NCI-H187 treated with DMSO at 0.1 percent for 48 hours (cell line): Measurements from ENCODE around the gene PACRG.
"Not testable (repeated sequence)": the region's sequence is repeated elsewhere in the genome, so short reads cannot be mapped to it uniquely, and the experiment has no call there.

Experiments
- DNase-seq: peaks from one replicate; lab custom pipeline; 2025; lab: John Stamatoyannopoulos, UW

The PACRG gene

GRCh38 chr6:163314791-163315470 is 587.2 kb downstream of the PACRG start:
- no peak for DNase-seq

DNA sequence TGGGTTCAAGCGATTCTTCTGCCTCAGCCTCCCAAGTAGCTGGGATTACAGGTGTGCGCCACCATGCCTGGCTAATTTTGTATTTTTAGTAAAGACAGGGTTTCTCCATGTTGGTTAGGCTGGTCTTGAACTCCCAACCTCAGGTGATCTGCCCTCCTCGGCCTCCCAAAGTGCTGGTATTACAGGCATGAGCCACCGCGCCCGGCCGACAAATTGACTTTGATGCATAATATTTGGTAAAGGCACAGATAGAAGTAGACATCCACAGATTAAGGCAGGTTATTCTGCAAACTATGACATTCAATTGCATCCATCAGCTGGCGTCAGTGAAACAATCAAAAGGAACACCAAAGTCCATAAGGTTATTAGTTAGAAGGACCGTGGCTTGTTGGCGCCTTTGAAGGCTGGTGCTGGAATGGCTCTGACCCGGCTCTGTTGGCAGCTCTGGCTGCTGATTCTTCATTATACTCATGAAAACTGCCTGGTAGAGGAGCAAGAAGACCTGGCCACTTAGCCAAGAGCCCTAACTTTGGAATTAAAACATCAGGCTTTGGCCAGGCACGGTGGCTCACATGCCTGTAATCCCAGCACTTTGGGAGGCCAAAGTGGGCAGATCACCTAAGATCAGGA is 589.2 kb downstream of the PACRG start:
- not testable (repeated sequence) for DNase-seq

DNA sequence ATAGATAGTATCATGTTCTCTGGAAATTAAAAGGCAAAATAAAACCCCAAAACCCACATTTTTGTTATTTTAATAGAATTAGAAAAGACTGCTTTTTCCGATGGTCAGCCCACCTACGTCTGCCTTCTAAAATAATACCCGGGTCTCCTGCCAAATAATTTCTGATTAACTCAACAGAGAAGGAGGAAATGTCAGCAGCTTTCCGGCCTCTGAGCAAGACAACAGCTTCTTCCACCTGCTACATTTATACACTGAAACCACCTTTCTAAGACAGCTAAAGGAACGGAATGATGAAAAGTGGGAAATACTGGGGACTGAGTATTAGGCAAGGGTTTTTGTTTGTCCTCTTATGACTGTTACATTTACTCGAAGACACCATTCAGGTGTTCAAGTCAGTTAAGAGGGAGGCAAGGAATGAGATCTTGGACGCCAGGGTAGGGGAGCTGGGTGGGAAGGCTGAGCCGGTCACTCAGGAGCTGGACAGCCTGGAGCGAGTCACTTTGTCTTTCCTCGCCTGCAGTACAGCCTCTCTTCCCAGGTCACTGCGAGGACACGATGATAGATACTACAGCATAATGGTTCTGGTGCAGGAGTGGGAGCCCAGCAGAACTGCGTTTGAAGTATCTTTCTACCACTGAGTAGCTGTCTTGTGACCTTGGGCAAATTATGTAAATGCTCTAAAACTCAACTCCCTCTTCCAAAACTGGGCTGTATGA is 590.5 kb downstream of the PACRG start:
- no peak for DNase-seq

DNA sequence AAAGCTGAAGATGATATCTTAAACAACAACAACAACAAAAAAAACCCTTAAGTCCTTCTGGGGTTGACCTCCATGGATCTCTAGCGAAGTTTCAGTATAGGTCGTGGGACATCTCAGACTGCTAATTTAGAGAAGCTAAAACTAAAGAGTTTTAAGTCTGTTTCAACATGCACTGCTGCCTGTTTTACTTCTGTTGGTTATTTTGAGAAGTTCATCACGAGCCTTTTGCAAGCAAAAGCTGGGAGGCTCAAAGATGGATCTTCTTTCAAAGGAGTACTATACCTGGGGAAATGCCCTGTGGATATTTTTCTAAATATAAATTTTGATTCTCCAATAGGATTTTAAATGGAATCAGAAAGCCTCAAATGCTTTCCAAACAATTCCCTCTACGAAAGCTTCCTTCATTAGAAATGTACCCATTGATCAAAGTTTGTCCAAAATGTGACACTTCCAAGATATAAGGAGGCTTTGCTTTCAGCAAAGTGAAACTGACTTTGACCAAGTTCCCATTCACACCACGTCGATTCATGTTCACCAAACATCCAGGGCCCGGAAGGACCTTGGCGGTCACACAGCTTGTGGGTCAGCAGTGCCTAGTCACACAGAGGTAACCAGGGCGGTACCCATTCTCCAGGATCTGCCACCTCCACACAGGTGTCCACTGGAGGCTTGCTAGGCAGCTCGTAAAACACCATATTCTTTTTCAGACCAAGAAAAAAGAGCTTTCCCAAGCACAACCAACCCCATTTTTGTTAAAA is 592.0 kb downstream of the PACRG start:
- no peak for DNase-seq

GRCh38 chr6:163320402-163320801 is 592.6 kb downstream of the PACRG start:
- no peak for DNase-seq

GRCh38 chr6:163320804-163321203 is 593.0 kb downstream of the PACRG start:
- DNase-seq, result no peak

- DNase-seq, result no peak
Measured at GRCh38 chr6:163321717-163322116, 593.9 kb downstream of the PACRG start.

DNA sequence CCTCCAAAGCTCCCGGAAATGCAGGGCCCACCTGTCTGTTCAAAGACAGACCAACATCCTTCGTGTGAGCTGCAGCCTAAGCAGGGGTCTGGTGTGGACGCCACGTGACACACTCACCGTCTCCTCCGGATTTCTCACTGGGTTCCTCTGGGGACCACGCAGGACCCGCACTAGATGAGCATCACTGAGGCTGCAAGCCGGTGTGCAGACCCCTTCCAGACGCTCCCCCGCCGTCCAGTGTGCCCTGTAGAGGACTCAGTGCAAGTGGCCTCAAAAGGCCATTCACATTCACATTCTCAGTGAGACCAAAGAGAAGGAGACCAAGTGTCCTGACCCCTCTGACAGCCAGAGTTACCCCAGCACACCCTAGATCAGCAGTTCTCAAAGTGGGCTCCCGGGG is 595.5 kb downstream of the PACRG start:
- DNase-seq, result no peak

DNA sequence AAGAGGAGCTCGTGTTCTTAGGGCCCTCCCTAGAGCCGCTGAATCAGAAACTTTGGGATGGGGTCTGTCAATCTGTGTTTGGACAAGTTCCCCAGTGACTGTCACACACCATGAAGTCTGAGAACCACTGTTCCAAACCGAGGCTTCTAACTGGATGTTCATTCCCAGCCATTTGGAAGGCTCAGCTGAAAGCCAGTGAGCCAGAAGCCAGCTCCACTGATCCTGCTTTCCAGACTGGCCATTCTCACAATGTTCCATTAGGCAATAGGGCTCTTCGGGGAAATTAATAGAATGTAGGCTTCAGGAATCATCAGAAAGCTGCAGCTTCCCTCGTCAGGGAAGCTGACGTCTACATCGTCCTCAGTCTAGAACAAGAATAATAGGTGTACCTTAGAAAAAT is 595.9 kb downstream of the PACRG start:
- no peak for DNase-seq

DNA sequence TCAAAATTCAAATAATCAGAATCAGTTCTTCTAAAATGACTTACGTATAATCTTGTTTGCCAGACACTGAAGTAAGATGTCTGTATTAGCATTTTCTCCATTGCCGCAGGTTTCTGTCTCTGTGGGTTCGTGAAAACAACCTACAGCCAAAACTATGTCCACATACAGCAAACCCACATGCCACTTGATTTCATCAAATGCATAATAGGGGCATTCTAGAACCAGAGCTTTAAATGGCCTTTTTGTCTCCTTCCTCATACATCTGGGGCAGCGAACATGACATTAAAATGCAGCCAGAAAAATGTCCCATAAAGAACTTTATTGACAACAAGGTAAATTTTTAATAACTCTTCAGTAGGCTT is 596.5 kb downstream of the PACRG start:
- DNase-seq, result no peak

GRCh38 chr6:163324688-163325389 is 597.1 kb downstream of the PACRG start:
- DNase-seq, result no peak

- DNase-seq, result no peak
Measured at GRCh38 chr6:163325390-163325784, 597.6 kb downstream of the PACRG start.

DNA sequence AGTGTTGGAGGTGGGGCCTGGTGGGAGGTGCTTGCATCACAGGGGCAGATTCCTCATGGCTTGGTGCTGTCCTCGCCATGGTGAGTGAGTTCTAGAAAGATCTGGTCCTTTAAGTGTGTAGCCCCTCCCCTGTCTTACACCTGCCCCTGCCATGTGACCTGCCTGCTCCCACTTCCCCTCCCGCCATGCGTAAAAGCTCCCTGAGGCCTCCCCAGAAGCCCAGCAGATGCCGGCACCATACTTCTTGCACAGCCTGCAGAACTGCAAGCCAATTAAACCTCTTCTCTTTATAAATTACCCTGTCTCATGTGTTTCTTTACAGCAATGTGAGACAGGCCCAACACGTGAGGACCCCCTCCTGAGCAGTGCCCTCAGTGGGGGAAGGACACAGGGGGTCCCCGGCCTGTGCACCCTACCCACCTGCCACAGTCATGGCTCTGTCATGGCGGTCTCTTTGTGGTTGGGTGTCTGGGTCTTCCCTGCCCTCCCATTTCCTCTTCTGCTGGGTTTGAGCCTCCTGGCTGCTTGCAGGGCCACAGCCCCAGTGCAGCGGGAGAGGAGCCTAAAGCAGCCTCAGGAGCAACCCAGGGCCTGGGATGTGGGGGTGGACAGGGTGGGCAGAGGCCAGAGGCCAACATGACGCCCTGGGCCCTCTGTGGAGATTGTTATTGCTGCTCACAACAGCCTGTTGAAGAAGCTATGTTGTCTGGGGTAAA is 599.5 kb downstream of the PACRG start:
- no peak for DNase-seq

GRCh38 chr6:163327921-163328320 is 600.1 kb downstream of the PACRG start:
- DNase-seq, result no peak

- DNase-seq, result no peak
Measured at GRCh38 chr6:163328411-163328810, 600.6 kb downstream of the PACRG start.

DNA sequence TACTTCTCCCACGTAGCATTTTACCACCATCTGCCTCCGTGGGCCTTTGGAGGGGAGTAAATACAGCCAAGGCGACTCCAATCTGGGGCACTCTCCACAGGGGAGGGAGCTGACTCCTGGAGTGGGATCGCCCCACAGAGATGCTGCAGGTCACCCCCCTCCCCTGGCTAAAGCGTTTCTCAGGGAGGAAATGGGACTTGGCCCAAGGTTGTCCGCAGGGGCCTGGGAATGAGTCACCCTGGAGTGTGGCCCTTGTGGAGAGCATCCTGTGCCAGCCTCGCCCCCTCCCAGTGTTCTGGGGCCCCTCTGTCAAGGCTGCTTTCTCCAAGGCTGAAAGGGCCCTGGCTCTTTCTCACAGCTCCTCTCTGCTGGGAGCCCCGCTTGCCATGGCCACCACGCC is 602.2 kb downstream of the PACRG start:
- DNase-seq, result no peak

GRCh38 chr6:163331245-163331644 is 603.5 kb downstream of the PACRG start:
- DNase-seq, result no peak

DNA sequence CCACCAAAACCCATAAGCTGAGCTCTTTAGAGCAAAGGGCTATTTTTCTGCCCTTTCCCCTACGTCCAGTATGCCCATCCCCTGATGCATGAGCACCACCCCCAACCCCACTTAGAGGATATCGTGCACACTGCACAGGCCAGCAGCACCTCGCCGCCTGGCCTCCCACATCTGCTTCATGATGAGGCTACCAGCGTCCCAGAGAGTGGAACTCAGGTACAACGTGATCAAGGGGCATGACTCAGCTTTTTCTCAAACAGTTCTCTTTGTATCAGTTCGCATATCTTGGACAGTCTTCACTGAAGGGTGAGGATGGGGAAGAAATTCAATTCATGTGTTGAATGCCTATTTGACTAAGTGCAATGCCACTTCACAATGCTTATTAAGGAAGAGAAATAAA is 604.8 kb downstream of the PACRG start:
- DNase-seq, result no peak

DNA sequence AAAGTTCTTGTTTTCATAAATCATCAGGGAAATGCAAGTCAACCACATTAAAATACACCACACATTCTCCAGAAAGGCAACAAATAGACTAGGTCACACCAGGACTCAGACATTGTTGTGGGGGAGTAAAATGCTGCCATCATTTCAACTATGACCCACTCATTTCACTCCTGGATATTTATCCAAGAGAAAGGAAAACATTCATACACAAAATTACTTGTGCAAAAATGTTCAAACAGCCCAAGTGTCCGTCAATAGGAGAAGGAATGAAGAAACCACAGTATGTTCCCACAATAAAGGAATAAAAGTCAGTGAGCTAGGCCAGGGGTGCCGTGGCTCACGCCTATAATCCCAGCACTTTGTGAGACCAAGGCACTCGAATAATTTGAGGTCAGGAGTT is 605.3 kb downstream of the PACRG start:
- DNase-seq, result no peak

GRCh38 chr6:163333701-163334663 is 606.2 kb downstream of the PACRG start:
- no peak for DNase-seq
